Colonic mucosa (tissue), 4 donors: ENCODE results near the gene PPT1. TPM values are rescaled to one million over a fixed set of nuclear protein-coding genes. Genes with fewer than 3 reads are reported as not detected.

ENCODE experiments used
- DNase-seq: peaks from one replicate; pipeline ENCODE4 v3.0.0-alpha.2; 2020
- H3K27ac ChIP-seq: fragments of 200-600 bp; one replicate; pipeline ENCODE4 v1.8.0; 2021
- H3K27me3 ChIP-seq: fragments of 200-600 bp; one replicate; pipeline ENCODE4 v1.8.0; 2021
- H3K36me3 ChIP-seq: fragments of 200-600 bp; one replicate; pipeline ENCODE4 v1.8.0; 2021
- H3K4me1 ChIP-seq: fragments of 200-600 bp; one replicate; pipeline ENCODE4 v1.8.0; 2021; ENCODE audit warnings: mild to moderate bottlenecking
- H3K4me3 ChIP-seq: fragments of 200-600 bp; one replicate; pipeline ENCODE4 v1.8.0; 2021
- H3K9ac ChIP-seq, 2 donors: one replicate each; pipeline ENCODE4 v1.7.0; 2013; ENCODE audit warnings: control low read depth in 2 of 2, low read depth in 2 of 2, low read length in 2 of 2
- H3K9me3 ChIP-seq: fragments of 200-600 bp; one replicate; pipeline ENCODE4 v1.8.0; 2021
- intact Hi-C: fragments of 100-400 bp; cut with DNase I; formaldehyde crosslinking; loops from one replicate; pipeline ENCODE4 v1.14.1; 2022
- total RNA-seq, 2 donors: library from RNA; stranded (reverse); fragmentation: NEBNext Ultra II Directional in 1 of 2; extraction: Animal tissue kit (Norgen Biotek cat#: 25700) in 1 of 2; gene quantifications; one replicate each; pipeline ENCODE4 v1.2.1, GENCODE V29; 2021
- TF ChIP-seq, protein P1 (sequence below): fragments of 200-600 bp; IDR thresholded peaks from one replicate; pipeline ENCODE4 v1.8.0; 2022; ENCODE audit warnings: antibody characterized with exemption, mild to moderate bottlenecking
- donor health status: healthy.
- donor health status: DM: no; HTN: no; CAD: no.
- donor health status: DM: no; HTN: no; CAD: no.

PPT1 gene
- total RNA-seq, 2 donors from 2014 or later: 25.7 to 37.7 TPM

GRCh38 chr1:40058453-40059337 is 38.4 kb downstream of the PPT1 start:
- H3K27me3 ChIP-seq: no peaks in the 10 kb centered on the region
- H3K4me3 ChIP-seq: no peak overlapping the region
- no peak for DNase-seq
- H3K4me1 ChIP-seq: peaks cover 27% of the 10 kb centered on the region
- intact Hi-C loops: no loop called here
- H3K9me3 ChIP-seq: no peaks in the 10 kb centered on the region
- H3K9ac ChIP-seq: peak overlapping the region in 1 of 2 donors; percentile 7
- TF ChIP-seq, protein P1, sequence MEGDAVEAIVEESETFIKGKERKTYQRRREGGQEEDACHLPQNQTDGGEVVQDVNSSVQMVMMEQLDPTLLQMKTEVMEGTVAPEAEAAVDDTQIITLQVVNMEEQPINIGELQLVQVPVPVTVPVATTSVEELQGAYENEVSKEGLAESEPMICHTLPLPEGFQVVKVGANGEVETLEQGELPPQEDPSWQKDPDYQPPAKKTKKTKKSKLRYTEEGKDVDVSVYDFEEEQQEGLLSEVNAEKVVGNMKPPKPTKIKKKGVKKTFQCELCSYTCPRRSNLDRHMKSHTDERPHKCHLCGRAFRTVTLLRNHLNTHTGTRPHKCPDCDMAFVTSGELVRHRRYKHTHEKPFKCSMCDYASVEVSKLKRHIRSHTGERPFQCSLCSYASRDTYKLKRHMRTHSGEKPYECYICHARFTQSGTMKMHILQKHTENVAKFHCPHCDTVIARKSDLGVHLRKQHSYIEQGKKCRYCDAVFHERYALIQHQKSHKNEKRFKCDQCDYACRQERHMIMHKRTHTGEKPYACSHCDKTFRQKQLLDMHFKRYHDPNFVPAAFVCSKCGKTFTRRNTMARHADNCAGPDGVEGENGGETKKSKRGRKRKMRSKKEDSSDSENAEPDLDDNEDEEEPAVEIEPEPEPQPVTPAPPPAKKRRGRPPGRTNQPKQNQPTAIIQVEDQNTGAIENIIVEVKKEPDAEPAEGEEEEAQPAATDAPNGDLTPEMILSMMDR: no peak
- peaks cover 17% of the 10 kb centered on the region for H3K36me3 ChIP-seq
- H3K27ac ChIP-seq: peak overlapping the region; percentile 85

DNA sequence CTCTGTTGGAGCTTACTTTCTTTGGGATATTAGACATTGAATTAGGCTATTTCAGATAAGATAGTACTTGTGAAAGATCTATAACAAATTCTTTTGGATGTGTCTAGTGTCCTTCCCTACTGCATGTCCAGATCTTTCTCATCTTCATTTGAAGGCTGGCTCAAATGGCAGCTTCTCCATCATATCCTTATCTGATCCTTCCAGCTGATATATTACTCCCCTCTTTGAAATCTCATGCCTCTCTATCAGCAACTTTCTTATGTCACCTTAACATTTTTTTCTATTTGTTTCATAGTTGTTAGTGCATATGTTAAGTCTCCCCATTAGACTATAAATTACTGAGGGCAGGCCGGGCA is 39.0 kb downstream of the PPT1 start:
- no peaks in the 10 kb centered on the region for H3K27me3 ChIP-seq
- H3K4me3 ChIP-seq: no peak overlapping the region
- H3K9ac ChIP-seq: no peak overlapping the region
- peaks cover 27% of the 10 kb centered on the region for H3K4me1 ChIP-seq
- peak overlapping the region; percentile 85 for H3K27ac ChIP-seq
- TF ChIP-seq, protein P1: no peak
- DNase-seq: no peak
- intact Hi-C loops: no loop called here
- no peaks in the 10 kb centered on the region for H3K9me3 ChIP-seq
- H3K36me3 ChIP-seq: peaks cover 13% of the 10 kb centered on the region

DNA sequence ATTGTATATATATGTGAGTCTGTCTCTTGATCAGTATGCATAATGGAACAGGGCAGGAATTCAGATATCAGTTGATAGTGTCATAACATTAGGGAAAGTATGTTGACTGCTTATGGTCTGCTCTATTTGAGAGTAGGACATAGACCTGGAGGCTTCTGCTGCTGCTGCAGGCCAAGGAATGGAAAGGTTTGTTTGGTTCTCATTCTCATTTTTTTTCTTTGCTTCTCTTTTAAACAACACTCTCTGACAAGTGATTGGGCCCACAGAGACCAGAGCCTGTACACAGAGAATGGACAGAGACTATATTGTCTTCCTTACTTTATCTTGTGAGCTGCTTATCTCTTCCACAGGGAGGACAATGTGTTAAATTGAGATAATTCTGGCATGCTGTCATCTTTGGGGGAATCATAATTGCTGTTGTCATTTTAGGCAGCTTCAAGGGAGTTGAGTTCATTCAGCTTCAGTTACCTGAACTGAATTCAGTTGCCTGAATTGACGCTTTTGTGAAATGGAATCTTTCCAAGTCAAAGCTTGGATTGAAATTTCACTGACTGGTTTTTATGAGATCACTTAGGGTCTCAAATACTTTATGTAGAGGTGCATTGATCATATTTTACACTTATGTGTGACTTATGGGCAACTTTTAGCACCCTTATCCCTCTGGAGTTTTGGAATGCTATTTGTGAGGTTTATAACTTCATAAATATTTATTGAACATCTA is 39.6 kb downstream of the PPT1 start:
- TF ChIP-seq, protein P1: no peak
- Histone ChIP-seq H3K9me3 (no peaks in the 10 kb centered on the region), H3K36me3 (peaks cover 7% of the 10 kb centered on the region), H3K9ac (peak overlapping the region in 1 of 2 donors; percentile 14), H3K4me1 (peaks cover 27% of the 10 kb centered on the region), H3K4me3 (no peak overlapping the region), H3K27me3 (no peaks in the 10 kb centered on the region), H3K27ac (peak overlapping the region; percentile 85)
- DNase-seq: no peak
- intact Hi-C loops: no loop called here

DNA sequence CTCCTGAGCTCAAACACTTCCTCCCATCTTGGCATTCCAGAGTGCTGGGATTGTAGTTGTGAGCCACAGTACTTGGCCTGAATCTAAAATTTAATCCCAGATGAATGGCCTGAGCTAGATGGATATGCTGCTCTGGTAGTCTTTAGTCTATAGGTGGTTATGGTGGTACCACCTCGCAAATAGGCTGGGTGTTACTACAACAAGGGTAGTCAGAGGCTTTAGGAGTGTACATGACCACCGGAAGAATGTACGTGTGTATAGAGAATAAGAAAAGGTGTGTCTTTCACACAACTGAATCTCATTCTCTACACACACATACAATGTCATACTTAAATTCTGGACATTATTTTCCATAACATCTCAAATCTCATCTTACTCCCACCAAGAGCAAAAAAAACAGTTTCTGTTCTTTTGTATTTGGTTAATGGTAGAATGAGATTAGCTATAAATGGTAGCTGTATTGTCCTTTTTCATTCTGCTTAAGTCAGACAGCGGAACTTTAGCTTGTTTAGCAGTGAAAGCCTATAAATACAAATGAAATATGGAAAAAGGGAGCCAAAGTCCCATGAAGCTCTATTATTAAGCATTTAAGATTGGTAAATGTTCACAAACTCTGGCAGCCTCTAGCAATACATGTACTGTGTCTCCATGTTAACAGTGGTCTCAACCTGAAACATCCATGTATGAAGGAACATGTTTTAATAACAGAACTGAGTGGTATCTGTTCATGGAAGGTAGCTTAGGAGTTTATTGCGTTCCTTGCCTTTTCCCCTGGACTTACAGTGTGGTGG is 40.3 kb downstream of the PPT1 start:
- Histone ChIP-seq H3K27ac (no peak overlapping the region), H3K27me3 (no peaks in the 10 kb centered on the region), H3K4me1 (peaks cover 27% of the 10 kb centered on the region), H3K9ac (no peak overlapping the region), H3K4me3 (no peak overlapping the region), H3K9me3 (no peaks in the 10 kb centered on the region), H3K36me3 (peaks cover 4% of the 10 kb centered on the region)
- TF ChIP-seq, protein P1: no peak
- intact Hi-C loops: no loop called here
- no peak for DNase-seq
